SU-DHL-6 (cell line): ENCODE results near the gene VSTM2B.

Experiments used
- H2AFZ ChIP-seq: fragments of 200-600 bp; sonication (generic); 2 replicates; pipeline ENCODE4 v1.6.1; 2014; ENCODE audit warnings: low read depth, mild to moderate bottlenecking, moderate library complexity, mixed read lengths, antibody characterized with exemption, low read length; ENCODE audit not compliant: severe bottlenecking
- H3F3A ChIP-seq: fragments of 200-600 bp; shearing (Covaris generic); 2 replicates; pipeline ENCODE4 v1.6.0; 2016; ENCODE audit warnings: antibody characterized with exemption, mild to moderate bottlenecking; ENCODE audit not compliant: insufficient read depth
- H3K27ac ChIP-seq: fragments of 200-600 bp; sonication (generic); 2 replicates; pipeline ENCODE4 v1.5.1; 2016; ENCODE audit warnings: low read depth, mild to moderate bottlenecking, low read length, moderate library complexity, mixed read lengths
- H3K27me3 ChIP-seq: fragments of 200-600 bp; sonication (generic), shearing (Covaris generic); 2 replicates; pipeline ENCODE4 v1.6.0; 2014; ENCODE audit warnings: mild to moderate bottlenecking, low read length
- H3K36me3 ChIP-seq: fragments of 200-600 bp; sonication (generic); 2 replicates; pipeline ENCODE4 v1.6.1; 2014; ENCODE audit warnings: mild to moderate bottlenecking, low read length, mixed read lengths
- H3K4me2 ChIP-seq: fragments of 300-600, 200-600 bp; shearing (Covaris generic), sonication (generic); 2 replicates; pipeline ENCODE4 v1.6.0; 2014; ENCODE audit warnings: low read length, low read depth, mild to moderate bottlenecking; ENCODE audit not compliant: poor library complexity, severe bottlenecking
- H3K4me3 ChIP-seq: fragments of 200-600 bp; sonication (generic); 2 replicates; pipeline ENCODE4 v1.5.1; 2014; ENCODE audit warnings: antibody characterized with exemption, low read length, mild to moderate bottlenecking, mixed read lengths; ENCODE audit not compliant: insufficient read depth, poor library complexity, severe bottlenecking
- H3K79me2 ChIP-seq: fragments of 200-600 bp; sonication (generic); 2 replicates; pipeline ENCODE4 v1.6.1; 2014; ENCODE audit warnings: mild to moderate bottlenecking, low read length, moderate library complexity; ENCODE audit not compliant: insufficient read depth
- H3K9ac ChIP-seq: fragments of 200-600 bp; sonication (generic); 2 replicates; pipeline ENCODE4 v1.7.0; 2014; ENCODE audit warnings: mild to moderate bottlenecking, low read length
- H3K9me2 ChIP-seq: fragments of 200-600 bp; sonication (generic); replicated peaks from 2 replicates; pipeline ENCODE4 v1.6.1; 2014; ENCODE audit warnings: low read length; ENCODE audit not compliant: insufficient read depth
- H3K9me3 ChIP-seq: fragments of 200-600 bp; sonication (generic); 2 replicates; pipeline ENCODE4 v1.6.1; 2014; ENCODE audit warnings: low read length, mixed read lengths; ENCODE audit not compliant: insufficient read depth
- H4K20me1 ChIP-seq: fragments of 200-600 bp; sonication (generic); 2 replicates; pipeline ENCODE4 v1.6.1; 2014; ENCODE audit warnings: low read depth, mild to moderate bottlenecking, antibody characterized with exemption, low read length, moderate library complexity, mixed read lengths
- EZH2phosphoT487 ChIP-seq: fragments of 200-600 bp; sonication (generic), shearing (Covaris generic); conservative IDR thresholded peaks from 2 replicates; pipeline ENCODE4 v1.6.1; 2018; ENCODE audit warnings: mild to moderate bottlenecking, antibody characterized with exemption, low read length, moderate library complexity, mixed read lengths
- TF ChIP-seq, protein P1 (sequence below): fragments of 200-600 bp; sonication (generic); IDR thresholded peaks from one replicate; pipeline ENCODE4 v1.5.1; 2017; ENCODE audit warnings: antibody characterized with exemption, mild to moderate bottlenecking, low read length, moderate library complexity; ENCODE audit not compliant: insufficient read depth, poor library complexity, severe bottlenecking

Gene VSTM2B

DNA sequence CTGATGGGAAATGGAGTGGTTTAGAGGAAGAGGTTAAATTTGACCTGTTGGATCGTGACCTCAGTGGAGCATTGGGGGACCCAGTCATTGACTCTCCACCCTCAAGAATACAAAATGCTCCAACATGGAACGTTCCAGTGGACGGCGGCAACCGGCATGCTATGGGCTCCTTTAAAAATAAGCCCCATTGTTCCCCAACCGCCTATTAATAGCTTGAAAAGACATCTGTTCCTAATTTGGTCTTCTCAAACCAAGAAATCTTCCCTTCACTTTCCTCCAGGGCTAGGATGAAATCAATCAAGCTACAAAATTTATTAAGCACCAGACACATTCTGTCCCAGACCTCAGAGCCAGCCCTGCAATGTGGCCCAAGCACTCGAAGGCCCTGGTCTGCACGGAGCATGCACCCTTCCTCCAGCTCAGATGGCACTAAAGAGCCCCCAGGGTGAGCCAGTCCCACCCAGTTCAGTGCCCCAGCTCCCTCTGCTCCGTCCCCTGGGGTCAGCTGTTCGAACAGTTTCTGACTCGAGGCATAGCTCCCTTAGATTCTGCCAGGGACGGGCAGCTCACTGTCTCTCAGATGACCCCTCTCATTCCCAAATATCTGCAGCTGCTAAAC lies 22.5 kb upstream of the VSTM2B start:
- Histone ChIP-seq H3K9me3 (no peaks in the 10 kb centered on the region), H4K20me1 (no peaks in the 10 kb centered on the region), H3K27me3 (no peaks in the 10 kb centered on the region), H3K9ac (no peak overlapping the region), H2AFZ (no peak overlapping the region), H3K4me3 (no peak overlapping the region), H3K79me2 (no peaks in the 10 kb centered on the region), H3K4me2 (no peak overlapping the region), H3K27ac (no peak overlapping the region), H3K9me2 (no peaks in the 10 kb centered on the region), H3K36me3 (no peaks in the 10 kb centered on the region), H3F3A (no peaks in the 10 kb centered on the region)
- no peak for TF ChIP-seq EZH2phosphoT487
- TF ChIP-seq, protein P1, sequence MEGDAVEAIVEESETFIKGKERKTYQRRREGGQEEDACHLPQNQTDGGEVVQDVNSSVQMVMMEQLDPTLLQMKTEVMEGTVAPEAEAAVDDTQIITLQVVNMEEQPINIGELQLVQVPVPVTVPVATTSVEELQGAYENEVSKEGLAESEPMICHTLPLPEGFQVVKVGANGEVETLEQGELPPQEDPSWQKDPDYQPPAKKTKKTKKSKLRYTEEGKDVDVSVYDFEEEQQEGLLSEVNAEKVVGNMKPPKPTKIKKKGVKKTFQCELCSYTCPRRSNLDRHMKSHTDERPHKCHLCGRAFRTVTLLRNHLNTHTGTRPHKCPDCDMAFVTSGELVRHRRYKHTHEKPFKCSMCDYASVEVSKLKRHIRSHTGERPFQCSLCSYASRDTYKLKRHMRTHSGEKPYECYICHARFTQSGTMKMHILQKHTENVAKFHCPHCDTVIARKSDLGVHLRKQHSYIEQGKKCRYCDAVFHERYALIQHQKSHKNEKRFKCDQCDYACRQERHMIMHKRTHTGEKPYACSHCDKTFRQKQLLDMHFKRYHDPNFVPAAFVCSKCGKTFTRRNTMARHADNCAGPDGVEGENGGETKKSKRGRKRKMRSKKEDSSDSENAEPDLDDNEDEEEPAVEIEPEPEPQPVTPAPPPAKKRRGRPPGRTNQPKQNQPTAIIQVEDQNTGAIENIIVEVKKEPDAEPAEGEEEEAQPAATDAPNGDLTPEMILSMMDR: no peak

DNA sequence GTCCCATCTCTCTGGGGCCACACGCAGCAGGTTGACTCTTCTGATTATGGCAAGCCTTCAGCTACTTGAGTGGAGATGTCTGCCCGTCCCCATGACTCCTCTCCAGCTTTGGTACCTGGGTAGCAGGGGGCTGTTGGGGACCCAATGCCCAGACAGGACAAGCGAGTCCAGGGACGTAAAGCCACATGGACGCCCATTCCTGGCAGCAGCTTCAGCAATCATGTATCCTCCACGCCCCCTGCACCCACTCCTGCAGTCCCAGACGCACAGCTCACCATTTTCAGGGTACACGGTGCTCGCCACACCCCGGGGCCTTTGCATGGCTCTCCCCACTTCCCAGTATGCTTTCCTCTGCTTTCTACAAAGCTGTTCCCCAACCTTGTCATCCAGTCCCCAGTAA lies 22.0 kb upstream of the VSTM2B start:
- H3K9me2 ChIP-seq: no peaks in the 10 kb centered on the region
- no peaks in the 10 kb centered on the region for H3F3A ChIP-seq
- no peak overlapping the region for H3K9ac ChIP-seq
- no peaks in the 10 kb centered on the region for H3K79me2 ChIP-seq
- no peaks in the 10 kb centered on the region for H3K27me3 ChIP-seq
- H3K36me3 ChIP-seq: no peaks in the 10 kb centered on the region
- H4K20me1 ChIP-seq: no peaks in the 10 kb centered on the region
- no peak overlapping the region for H2AFZ ChIP-seq
- H3K4me3 ChIP-seq: no peak overlapping the region
- H3K9me3 ChIP-seq: no peaks in the 10 kb centered on the region
- no peak overlapping the region for H3K4me2 ChIP-seq
- no peak overlapping the region for H3K27ac ChIP-seq
- TF ChIP-seq, protein P1: no peak
- TF ChIP-seq EZH2phosphoT487: no peak

DNA sequence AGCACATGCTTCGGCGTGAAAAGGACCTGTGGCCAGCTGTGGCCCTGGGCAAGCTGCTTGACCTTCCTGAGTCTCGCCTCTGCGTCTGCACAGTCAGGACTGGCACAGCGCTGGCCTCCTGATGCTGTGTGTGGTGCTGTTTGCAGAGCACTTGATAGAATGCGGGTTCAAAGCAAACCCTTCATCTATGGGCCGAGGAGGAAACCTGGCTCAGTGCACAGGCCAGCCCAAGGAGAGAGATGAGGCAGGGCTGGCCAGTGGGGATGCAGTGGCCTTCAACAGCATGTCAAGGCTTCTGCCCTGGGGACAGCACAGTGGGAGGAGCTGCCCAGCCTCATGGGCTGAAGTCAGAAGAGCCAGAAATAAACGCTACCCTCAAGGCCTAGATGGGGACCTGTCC lies 21.3 kb upstream of the VSTM2B start:
- no peak overlapping the region for H3K9ac ChIP-seq
- no peak overlapping the region for H3K4me3 ChIP-seq
- no peak overlapping the region for H3K4me2 ChIP-seq
- no peaks in the 10 kb centered on the region for H3K27me3 ChIP-seq
- no peak overlapping the region for H2AFZ ChIP-seq
- H3K9me3 ChIP-seq: no peaks in the 10 kb centered on the region
- H3K79me2 ChIP-seq: no peaks in the 10 kb centered on the region
- no peaks in the 10 kb centered on the region for H3K36me3 ChIP-seq
- H3K27ac ChIP-seq: no peak overlapping the region
- H3K9me2 ChIP-seq: no peaks in the 10 kb centered on the region
- no peaks in the 10 kb centered on the region for H3F3A ChIP-seq
- TF ChIP-seq EZH2phosphoT487: no peak
- TF ChIP-seq, protein P1: no peak
- H4K20me1 ChIP-seq: no peaks in the 10 kb centered on the region
